CD4-positive, alpha-beta T cell (primary cell): ENCODE data around the gene ABHD14A. TPM values are rescaled to one million over a fixed set of nuclear protein-coding genes. Genes with fewer than 3 reads are reported as not detected.

Experiments used
- ATAC-seq: fragments of 200-7000 bp; cut with Tn5 transposase; one replicate; pipeline ENCODE4 v1.10.0; 2022; ENCODE audit warnings: mild to moderate bottlenecking; ENCODE audit not compliant: poor library complexity
- CTCF ChIA-PET: fragments of 350-600 bp; sonication (Branson Sonifier 250); formaldehyde crosslinking; loops from one replicate; lab custom pipeline; 2021; ENCODE audit warnings: antibody characterized with exemption, inconsistent platforms; lab: Charles Lee
- POLR2A ChIA-PET: fragments of 350-600 bp; sonication (Branson Sonifier 250); formaldehyde crosslinking; loops from one replicate; lab custom pipeline; 2021; ENCODE audit warnings: antibody characterized with exemption, inconsistent platforms; lab: Charles Lee
- DNase-seq, 14 experiments: peaks; one replicate each; pipeline ENCODE4 v3.0.0-alpha.2; 2013 to 2020; ENCODE audit warnings: mixed read lengths in 2 of 14
- H3K27ac ChIP-seq, 2 donors: one replicate each; pipeline versions ENCODE4 v1.5.1 to v1.7.0; 2013; ENCODE audit warnings: low read length in 2 of 2, low read depth in 1 of 2, mild to moderate bottlenecking in 1 of 2
- H3K27me3 ChIP-seq, 2 experiments: 1 replicate in 1 of 2; 2 replicates in 1 of 2; pipeline versions ENCODE4 v1.6.1 to v1.7.0; 2013; ENCODE audit warnings: low read length in 2 of 2, control low read depth in 1 of 2, mild to moderate bottlenecking in 1 of 2, moderate library complexity in 1 of 2; ENCODE audit not compliant: insufficient read depth in 2 of 2, control insufficient read depth in 1 of 2
- H3K36me3 ChIP-seq: one replicate; pipeline ENCODE4 v1.6.1; 2013; ENCODE audit warnings: low read length, control low read depth; ENCODE audit not compliant: insufficient read depth
- H3K4me1 ChIP-seq: one replicate; pipeline ENCODE4 v1.6.1; 2013; ENCODE audit warnings: low read length, control low read depth; ENCODE audit not compliant: insufficient read depth
- H3K4me3 ChIP-seq: one replicate; pipeline ENCODE4 v1.5.1; 2013; ENCODE audit warnings: mild to moderate bottlenecking, low read length, moderate library complexity
- H3K9me3 ChIP-seq, 2 experiments: 1 replicate in 1 of 2; 2 replicates in 1 of 2; pipeline versions ENCODE4 v1.6.1 to v1.7.0; 2013; ENCODE audit warnings: low read length in 2 of 2, mild to moderate bottlenecking in 2 of 2, control low read depth in 1 of 2, moderate library complexity in 1 of 2; ENCODE audit not compliant: control insufficient read depth in 1 of 2, insufficient read depth in 1 of 2
- H3K27ac Mint-ChIP-seq: one replicate; pipeline ENCODE4 v1.8.0; 2020; ENCODE audit warnings: mixed read lengths
- H3K27me3 Mint-ChIP-seq: one replicate; pipeline ENCODE4 v1.8.0; 2021; ENCODE audit warnings: mixed read lengths
- H3K36me3 Mint-ChIP-seq: one replicate; pipeline ENCODE4 v1.8.0; 2021; ENCODE audit warnings: low read depth, mixed read lengths
- H3K4me1 Mint-ChIP-seq: one replicate; pipeline ENCODE4 v1.8.0; 2021; ENCODE audit warnings: low read depth, mixed read lengths
- H3K4me3 Mint-ChIP-seq: one replicate; pipeline ENCODE4 v1.8.0; 2020; ENCODE audit warnings: mild to moderate bottlenecking, mixed read lengths
- H3K9me3 Mint-ChIP-seq: one replicate; pipeline ENCODE4 v1.8.0; 2020; ENCODE audit warnings: mixed read lengths
- CTCF ChIP-seq: fragments of 200-600 bp; IDR thresholded peaks from one replicate; pipeline ENCODE4 v1.8.0; 2022; ENCODE audit warnings: antibody characterized with exemption, mild to moderate bottlenecking
- intact Hi-C, 2 experiments: fragments of 100-400 bp; cut with DNase I in 1 of 2; cut with micrococcal nuclease in 1 of 2; formaldehyde crosslinking; loops; one replicate each; pipeline versions ENCODE4 v1.15.1 to v1.9.0; 2023 to 2025; cut with DNase I, micrococcal nuclease
- total RNA-seq, 174 experiments: library from RNA in 2 of 174; stranded (reverse) in 2 of 174; gene quantifications; one replicate each; pipeline ENCODE4 v1.2.3 and lab custom pipeline; 2021 to 2026

ABHD14A gene
- total RNA-seq, 2 experiments from 2014 or later = 9.5 to 10.6 TPM

GRCh38 chr3:51949121-51949520, 25.7 kb upstream of the ABHD14A start:
- ChIA-PET CTCF (no interaction called here), POLR2A (no interaction called here)
- ATAC-seq (no peak), DNase-seq (no peak)
- H3K27ac Mint-ChIP-seq = no peak overlapping the region
- Histone ChIP-seq H3K4me3 (no peak overlapping the region), H3K36me3 (no peaks in the 10 kb centered on the region), H3K9me3 (no peaks in the 10 kb centered on the region), H3K4me1 (no peaks in the 10 kb centered on the region), H3K27me3 (peaks cover 4 to 5% of the 10 kb centered on the region in 2 experiments), H3K27ac (no peak overlapping the region)
- TF ChIP-seq CTCF = no peak
- intact Hi-C loops = loop anchor here in 1 of 2 experiments (10.0 kb wide), 1 partner anchor 564 kb away; the partner anchor contains the start of gene MANF
- H3K36me3 Mint-ChIP-seq = no peaks in the 10 kb centered on the region
- H3K9me3 Mint-ChIP-seq = no peaks in the 10 kb centered on the region
- peaks cover 4% of the 10 kb centered on the region for H3K4me1 Mint-ChIP-seq
- no peak overlapping the region for H3K4me3 Mint-ChIP-seq
- peaks cover 15% of the 10 kb centered on the region for H3K27me3 Mint-ChIP-seq

- DNase-seq = no peak
- Histone ChIP-seq H3K27me3 (peaks cover 12 to 20% of the 10 kb centered on the region in 2 experiments), H3K4me1 (peaks cover 6% of the 10 kb centered on the region), H3K36me3 (no peaks in the 10 kb centered on the region), H3K9me3 (peaks cover 0 to 6% of the 10 kb centered on the region in 2 experiments), H3K4me3 (no peak overlapping the region), H3K27ac (no peak overlapping the region)
- H3K36me3 Mint-ChIP-seq = no peaks in the 10 kb centered on the region
- no peak for ATAC-seq
- intact Hi-C loops = no loop called here
- POLR2A ChIA-PET = no interaction called here
- peaks cover 6% of the 10 kb centered on the region for H3K4me1 Mint-ChIP-seq
- H3K9me3 Mint-ChIP-seq = no peaks in the 10 kb centered on the region
- CTCF ChIA-PET = no interaction called here
- H3K27ac Mint-ChIP-seq = no peak overlapping the region
- H3K27me3 Mint-ChIP-seq = peaks cover 28% of the 10 kb centered on the region
- no peak for TF ChIP-seq CTCF
- H3K4me3 Mint-ChIP-seq = no peak overlapping the region
These were observed 24.0 kb upstream of the ABHD14A start for GRCh38 chr3:51950899-51951298.

GRCh38 chr3:51953445-51953844, 21.4 kb upstream of the ABHD14A start:
- no peak for TF ChIP-seq CTCF
- ChIA-PET CTCF (interaction anchor here (3.9 kb wide), 1 partner anchor 20 kb away, joined by 11 read pairs; the partner anchor contains the start of gene ABHD14B), POLR2A (interaction anchor here (0.6 to 0.8 kb wide), 2 partner anchors 29 to 1612 kb away, joined by 3 read pairs; no protein-coding TSS in a partner anchor)
- Histone ChIP-seq H3K27me3 (peaks cover 19 to 28% of the 10 kb centered on the region in 2 experiments), H3K4me3 (no peak overlapping the region), H3K4me1 (peaks cover 20% of the 10 kb centered on the region), H3K9me3 (peaks cover 0 to 6% of the 10 kb centered on the region in 2 experiments), H3K27ac (no peak overlapping the region), H3K36me3 (peaks cover 2% of the 10 kb centered on the region)
- intact Hi-C loops = no loop called here
- peak in 2 of 14 experiments; percentile 52 to 56 for DNase-seq
- H3K27me3 Mint-ChIP-seq = peaks cover 32% of the 10 kb centered on the region
- no peak for ATAC-seq
- peaks cover 6% of the 10 kb centered on the region for H3K4me1 Mint-ChIP-seq
- H3K4me3 Mint-ChIP-seq = no peak overlapping the region
- no peaks in the 10 kb centered on the region for H3K9me3 Mint-ChIP-seq
- H3K27ac Mint-ChIP-seq = no peak overlapping the region
- H3K36me3 Mint-ChIP-seq = peaks cover 3% of the 10 kb centered on the region
